Neural progenitor cell (in vitro differentiated cells): ENCODE measurements around the gene FBLN5.

Source experiments
- EZH2 ChIP-seq: fragments of 200-600 bp; sonication (generic); IDR thresholded peaks from 2 replicates; pipeline ENCODE4 v1.6.1; 2017; ENCODE audit warnings: antibody characterized with exemption, mild to moderate bottlenecking, moderate library complexity
- EZH2phosphoT487 ChIP-seq: fragments of 200-600 bp; sonication (generic); IDR thresholded peaks from 2 replicates; pipeline ENCODE4 v1.6.1; 2017; ENCODE audit warnings: antibody characterized with exemption
- TF ChIP-seq, protein P1 (sequence below): fragments of 200-600 bp; sonication (generic); IDR thresholded peaks from 2 replicates; pipeline ENCODE4 v1.5.1; 2017; ENCODE audit warnings: antibody characterized with exemption, mild to moderate bottlenecking

DNA sequence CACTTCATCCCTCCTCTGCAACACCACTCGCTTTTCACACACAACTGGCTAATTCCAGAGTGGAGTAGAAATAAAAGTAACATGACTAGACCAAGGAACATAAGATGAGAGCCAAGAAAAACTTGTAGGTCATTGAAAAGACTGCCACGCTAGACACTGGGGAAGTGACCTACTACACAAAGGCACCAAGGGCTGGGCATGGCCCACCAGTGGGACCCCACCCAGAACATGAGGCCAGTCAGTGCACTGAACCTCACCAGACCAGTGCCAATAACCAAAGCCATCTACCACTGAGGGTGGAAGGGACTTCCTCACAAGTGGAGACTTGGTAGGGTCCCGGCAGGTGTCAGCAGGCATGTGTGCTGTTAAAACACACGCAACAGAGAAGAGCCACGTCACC lies 19.7 kb downstream of the FBLN5 start:
- TF ChIP-seq, protein P1, sequence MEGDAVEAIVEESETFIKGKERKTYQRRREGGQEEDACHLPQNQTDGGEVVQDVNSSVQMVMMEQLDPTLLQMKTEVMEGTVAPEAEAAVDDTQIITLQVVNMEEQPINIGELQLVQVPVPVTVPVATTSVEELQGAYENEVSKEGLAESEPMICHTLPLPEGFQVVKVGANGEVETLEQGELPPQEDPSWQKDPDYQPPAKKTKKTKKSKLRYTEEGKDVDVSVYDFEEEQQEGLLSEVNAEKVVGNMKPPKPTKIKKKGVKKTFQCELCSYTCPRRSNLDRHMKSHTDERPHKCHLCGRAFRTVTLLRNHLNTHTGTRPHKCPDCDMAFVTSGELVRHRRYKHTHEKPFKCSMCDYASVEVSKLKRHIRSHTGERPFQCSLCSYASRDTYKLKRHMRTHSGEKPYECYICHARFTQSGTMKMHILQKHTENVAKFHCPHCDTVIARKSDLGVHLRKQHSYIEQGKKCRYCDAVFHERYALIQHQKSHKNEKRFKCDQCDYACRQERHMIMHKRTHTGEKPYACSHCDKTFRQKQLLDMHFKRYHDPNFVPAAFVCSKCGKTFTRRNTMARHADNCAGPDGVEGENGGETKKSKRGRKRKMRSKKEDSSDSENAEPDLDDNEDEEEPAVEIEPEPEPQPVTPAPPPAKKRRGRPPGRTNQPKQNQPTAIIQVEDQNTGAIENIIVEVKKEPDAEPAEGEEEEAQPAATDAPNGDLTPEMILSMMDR: no peak
- TF ChIP-seq EZH2phosphoT487 (no peak), EZH2 (no peak)
